Fibroblast of mammary gland (primary cell): ENCODE results near the gene WASL.
"Not testable (repeated sequence)": the region's sequence is repeated elsewhere in the genome, so short reads cannot be mapped to it uniquely, and the experiment has no call there.

ENCODE experiments used
- DNase-seq: peaks from one replicate; pipeline ENCODE4 v3.0.0-alpha.2; 2010; ENCODE audit warnings: low read depth
- H3K4me3 ChIP-seq: 2 replicates; pipeline ENCODE4 v1.5.1; 2011; ENCODE audit warnings: low read depth, mild to moderate bottlenecking, low read length, moderate library complexity; ENCODE audit not compliant: control insufficient read depth
- TF ChIP-seq, protein P1 (sequence below): conservative IDR thresholded peaks from 2 replicates; pipeline ENCODE4 v1.5.1; 2011; ENCODE audit warnings: low read depth, low read length, inconsistent platforms; ENCODE audit not compliant: control insufficient read depth, insufficient read depth

Gene WASL

DNA sequence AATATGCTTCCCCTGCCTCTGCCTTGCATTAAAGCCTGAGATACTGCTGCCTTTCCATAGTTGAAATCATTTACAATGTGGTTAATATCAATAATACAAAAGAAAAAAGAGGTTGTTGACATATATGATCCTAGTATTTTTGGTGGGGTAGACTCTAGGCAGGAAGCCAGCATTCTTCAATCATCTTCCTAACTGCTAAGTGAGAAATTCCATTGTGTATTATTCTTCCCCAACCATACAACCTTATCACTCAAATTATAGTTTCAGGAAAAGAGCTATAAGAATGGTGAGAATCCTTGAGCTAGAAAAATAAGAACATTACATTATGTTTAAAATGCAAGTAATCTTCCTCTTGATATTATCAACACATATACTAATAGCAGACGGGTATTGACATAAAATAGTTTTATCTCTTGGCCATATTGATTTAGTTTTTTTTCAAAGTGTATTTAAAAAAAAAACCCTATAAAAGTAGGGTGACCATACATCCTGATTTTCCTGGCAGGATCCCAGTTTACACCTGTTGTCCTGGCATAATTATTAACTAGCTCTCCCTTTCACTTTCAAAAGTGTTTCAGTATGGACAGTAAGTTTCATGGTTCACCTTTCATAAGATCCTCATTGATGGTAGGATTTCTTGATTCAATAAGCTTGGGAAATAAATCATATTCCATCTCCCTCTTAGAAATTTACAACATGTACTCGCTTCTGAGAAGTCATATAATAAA is 33.4 kb upstream of the WASL start:
- TF ChIP-seq, protein P1, sequence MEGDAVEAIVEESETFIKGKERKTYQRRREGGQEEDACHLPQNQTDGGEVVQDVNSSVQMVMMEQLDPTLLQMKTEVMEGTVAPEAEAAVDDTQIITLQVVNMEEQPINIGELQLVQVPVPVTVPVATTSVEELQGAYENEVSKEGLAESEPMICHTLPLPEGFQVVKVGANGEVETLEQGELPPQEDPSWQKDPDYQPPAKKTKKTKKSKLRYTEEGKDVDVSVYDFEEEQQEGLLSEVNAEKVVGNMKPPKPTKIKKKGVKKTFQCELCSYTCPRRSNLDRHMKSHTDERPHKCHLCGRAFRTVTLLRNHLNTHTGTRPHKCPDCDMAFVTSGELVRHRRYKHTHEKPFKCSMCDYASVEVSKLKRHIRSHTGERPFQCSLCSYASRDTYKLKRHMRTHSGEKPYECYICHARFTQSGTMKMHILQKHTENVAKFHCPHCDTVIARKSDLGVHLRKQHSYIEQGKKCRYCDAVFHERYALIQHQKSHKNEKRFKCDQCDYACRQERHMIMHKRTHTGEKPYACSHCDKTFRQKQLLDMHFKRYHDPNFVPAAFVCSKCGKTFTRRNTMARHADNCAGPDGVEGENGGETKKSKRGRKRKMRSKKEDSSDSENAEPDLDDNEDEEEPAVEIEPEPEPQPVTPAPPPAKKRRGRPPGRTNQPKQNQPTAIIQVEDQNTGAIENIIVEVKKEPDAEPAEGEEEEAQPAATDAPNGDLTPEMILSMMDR = no peak
- no peak overlapping the region for H3K4me3 ChIP-seq
- DNase-seq = no peak

DNA sequence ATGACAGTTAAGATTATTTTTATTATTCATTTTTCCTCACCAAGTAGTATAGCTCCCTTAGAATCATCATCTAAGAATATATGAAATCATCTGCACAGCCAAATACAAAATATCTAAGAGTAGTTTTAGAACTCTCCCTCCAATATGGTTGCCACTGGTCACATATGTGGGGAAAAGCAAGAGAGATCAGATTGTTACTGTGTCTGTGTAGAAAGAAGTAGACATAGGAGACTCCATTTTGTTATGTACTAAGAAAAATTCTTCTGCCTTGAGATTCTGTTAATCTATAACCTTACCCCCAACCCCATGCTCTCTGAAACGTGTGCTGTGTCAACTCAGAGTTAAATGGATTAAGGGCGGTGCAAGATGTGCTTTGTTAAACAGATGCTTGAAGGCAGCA is 31.7 kb upstream of the WASL start:
- DNase-seq, H3K4me3 ChIP-seq: not testable (repeated sequence)

DNA sequence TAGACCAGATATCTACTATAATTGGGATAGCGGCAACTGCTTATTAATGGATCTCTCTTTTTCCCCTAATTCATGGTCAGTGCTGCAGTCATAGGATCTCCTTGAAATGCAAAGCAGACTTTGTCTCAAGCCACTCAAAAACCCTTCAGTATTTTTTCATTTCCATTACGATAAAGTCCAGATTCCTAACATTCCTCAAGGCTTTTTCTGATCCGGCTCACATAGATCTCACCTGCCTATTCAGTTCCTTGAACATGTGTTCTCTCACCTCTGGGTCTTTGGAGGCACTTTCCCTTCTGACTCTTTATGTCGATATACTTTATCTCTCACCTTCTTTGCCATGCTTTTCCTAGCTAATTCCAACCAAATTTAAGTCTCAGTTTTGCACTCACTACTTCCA is 25.7 kb upstream of the WASL start:
- no peak overlapping the region for H3K4me3 ChIP-seq
- TF ChIP-seq, protein P1 = no peak
- no peak for DNase-seq

DNA sequence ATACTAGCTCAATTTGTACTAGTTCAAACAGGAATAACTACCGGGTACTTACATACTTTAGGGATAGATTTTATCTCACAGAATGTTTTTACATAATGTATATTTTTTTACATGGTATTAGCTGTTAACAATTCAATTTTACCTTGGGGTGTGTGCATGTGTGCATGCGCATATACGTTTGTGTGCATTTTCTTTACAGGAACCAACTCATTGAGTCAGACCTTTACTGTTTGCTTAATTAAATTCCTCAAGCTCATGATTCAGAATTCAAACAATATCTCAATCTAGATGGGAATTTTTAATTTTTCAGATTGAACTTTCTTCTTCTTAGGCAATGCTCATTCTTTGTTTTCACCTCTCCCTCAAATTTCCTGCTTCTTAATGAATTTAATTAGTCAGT is 24.7 kb upstream of the WASL start:
- TF ChIP-seq, protein P1 = no peak
- H3K4me3 ChIP-seq = no peak overlapping the region
- no peak for DNase-seq

DNA sequence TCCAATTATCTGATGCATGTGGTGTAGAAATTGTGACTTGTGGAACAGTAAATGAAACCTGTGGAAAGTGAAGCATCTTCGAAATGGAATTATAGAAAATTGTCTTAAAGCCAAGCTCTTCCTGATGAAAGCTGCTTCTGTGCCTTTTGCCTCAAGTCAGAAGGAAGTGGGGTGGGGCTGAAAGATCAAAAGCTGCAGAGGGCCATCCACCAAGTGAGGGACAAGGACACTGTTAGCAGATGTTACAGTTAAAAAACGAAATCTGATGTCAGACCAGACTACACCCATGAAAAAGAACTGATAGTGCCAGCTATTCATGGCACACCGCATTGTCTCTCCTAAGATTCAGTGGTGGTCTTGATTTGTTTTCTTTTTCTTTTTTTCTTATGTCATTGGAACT is 23.8 kb upstream of the WASL start:
- no peak for DNase-seq
- TF ChIP-seq, protein P1 = no peak
- H3K4me3 ChIP-seq = no peak overlapping the region

DNA sequence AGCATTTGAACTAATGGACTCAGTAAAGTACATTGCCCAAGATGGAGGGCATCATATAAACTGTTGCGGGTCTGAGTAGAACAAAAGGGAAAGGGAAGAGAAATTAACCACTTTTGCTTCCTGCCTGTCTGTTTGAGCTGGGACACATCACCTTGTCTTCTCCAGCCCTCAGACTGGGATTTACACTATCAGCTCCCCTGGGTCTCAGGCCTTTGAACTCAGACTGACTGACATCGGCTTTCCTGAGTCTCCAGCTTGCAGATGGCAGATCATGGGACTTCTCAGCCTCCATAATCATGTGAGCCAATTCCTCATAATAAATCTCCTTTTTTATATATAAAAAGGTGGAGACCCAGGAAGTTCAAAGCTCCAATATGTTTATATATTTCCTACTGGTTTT is 23.0 kb upstream of the WASL start:
- DNase-seq = no peak
- TF ChIP-seq, protein P1 = no peak
- H3K4me3 ChIP-seq = no peak overlapping the region

DNA sequence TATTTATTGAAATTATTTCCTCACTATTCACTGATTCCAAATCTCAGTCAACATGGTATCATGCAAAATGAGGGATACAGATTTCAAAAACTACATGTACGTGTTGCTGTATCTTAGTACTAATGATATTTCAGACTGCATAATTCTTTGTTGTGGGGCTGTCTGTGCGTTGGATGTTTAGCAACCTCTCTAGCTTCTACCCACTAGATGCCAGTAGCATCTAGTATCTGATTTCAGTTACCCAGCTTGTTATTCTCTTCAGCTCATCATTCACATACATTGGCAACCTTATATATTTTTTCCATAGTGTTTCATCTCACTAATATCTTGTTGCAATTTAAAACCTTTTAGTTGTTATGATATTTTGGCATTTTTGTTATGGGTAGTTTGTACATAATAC is 22.5 kb upstream of the WASL start:
- DNase-seq = no peak
- TF ChIP-seq, protein P1 = no peak
- no peak overlapping the region for H3K4me3 ChIP-seq
